Kidney (tissue), 14 donors: ENCODE measurements around the gene TLE3. TPM values are rescaled to one million over a fixed set of nuclear protein-coding genes. Genes with fewer than 3 reads are reported as not detected.

Experiments used
- DNase-seq, 5 donors: peaks; one replicate each; pipeline ENCODE4 v3.0.0-alpha.2; 2013 to 2020
- FAIRE-seq: peaks from 2 replicates; lab custom pipeline; 2012; peaks lifted over from hg19 to GRCh38; lab: Jason Lieb, UNC
- H3K27ac ChIP-seq, 2 donors: one replicate each; pipeline ENCODE4 v1.7.0; 2013; ENCODE audit warnings: low read depth in 2 of 2, low read length in 2 of 2, inconsistent platforms in 1 of 2
- H3K27me3 ChIP-seq: one replicate; pipeline ENCODE4 v1.7.1; 2013; ENCODE audit warnings: low read length, inconsistent platforms; ENCODE audit not compliant: control insufficient read depth, insufficient read depth
- H3K36me3 ChIP-seq, 3 donors: one replicate each; pipeline versions ENCODE4 v1.7.0 to v1.7.1; 2013; ENCODE audit warnings: low read length in 3 of 3, control low read depth in 1 of 3, inconsistent platforms in 1 of 3; ENCODE audit not compliant: insufficient read depth in 3 of 3, control insufficient read depth in 2 of 3
- H3K4me1 ChIP-seq, 3 donors: one replicate each; pipeline versions ENCODE4 v1.7.0 to v1.7.1; 2013; ENCODE audit warnings: low read length in 3 of 3, inconsistent platforms in 1 of 3, low read depth in 1 of 3; ENCODE audit not compliant: control insufficient read depth in 2 of 3, insufficient read depth in 2 of 3
- H3K4me3 ChIP-seq, 3 donors: one replicate each; pipeline versions ENCODE4 v1.7.0 to v1.8.1; 2013; ENCODE audit warnings: low read length in 3 of 3, control low read depth in 1 of 3, inconsistent platforms in 1 of 3
- H3K9ac ChIP-seq, 3 donors: one replicate each; pipeline versions ENCODE4 v1.7.0 to v1.7.1; 2013; ENCODE audit warnings: low read length in 3 of 3, control low read depth in 1 of 3, inconsistent platforms in 1 of 3
- H3K9me3 ChIP-seq, 3 donors: one replicate each; pipeline versions ENCODE4 v1.7.0 to v1.7.1; 2013; ENCODE audit warnings: low read length in 3 of 3, control low read depth in 1 of 3, inconsistent platforms in 1 of 3; ENCODE audit not compliant: control insufficient read depth in 2 of 3, insufficient read depth in 1 of 3
- intact Hi-C: fragments of 100-400 bp; cut with DNase I; formaldehyde crosslinking; loops from one replicate; pipeline ENCODE4 v1.11.1; 2022
- polyA plus RNA-seq: library from polyadenylated mRNA; stranded (reverse); fragments of 350-450 nt; fragmentation: Illumina TruSeq; extraction: RNeasy Lipid Tissue Mini Kit (QIAGEN cat#74804); gene quantifications from one replicate; pipeline ENCODE4 v1.2.3, GENCODE V29; 2014; ENCODE audit warnings: low read depth, low replicate concordance; ENCODE audit not compliant: insufficient read depth
- total RNA-seq: library from RNA; stranded (reverse); fragmentation: NEBNext Ultra II Directional; extraction: Animal tissue kit (Norgen Biotek cat#: 25700); gene quantifications from one replicate; pipeline ENCODE4 v1.2.1, GENCODE V29; 2021
- TF ChIP-seq, protein P1 (sequence below): IDR thresholded peaks from 3 replicates; pipeline ENCODE4 v1.5.1; 2012; ENCODE audit warnings: mild to moderate bottlenecking, moderate library complexity, borderline replicate concordance; ENCODE audit not compliant: insufficient read depth; ENCODE audit errors: extremely low read depth
- donor health status: control.
- donor health status: control.
- donor health status: control.
- donor health status: control.
- donor health status: control.
- donor health status: DM: yes; HTN: yes; CAD: no.
- donor health status: Normal renal cell carcinoma (clear cell type).

TLE3 gene
- total and polyA plus RNA-seq, 2 donors from 2014 or later: 10.3 to 71.7 TPM

DNA sequence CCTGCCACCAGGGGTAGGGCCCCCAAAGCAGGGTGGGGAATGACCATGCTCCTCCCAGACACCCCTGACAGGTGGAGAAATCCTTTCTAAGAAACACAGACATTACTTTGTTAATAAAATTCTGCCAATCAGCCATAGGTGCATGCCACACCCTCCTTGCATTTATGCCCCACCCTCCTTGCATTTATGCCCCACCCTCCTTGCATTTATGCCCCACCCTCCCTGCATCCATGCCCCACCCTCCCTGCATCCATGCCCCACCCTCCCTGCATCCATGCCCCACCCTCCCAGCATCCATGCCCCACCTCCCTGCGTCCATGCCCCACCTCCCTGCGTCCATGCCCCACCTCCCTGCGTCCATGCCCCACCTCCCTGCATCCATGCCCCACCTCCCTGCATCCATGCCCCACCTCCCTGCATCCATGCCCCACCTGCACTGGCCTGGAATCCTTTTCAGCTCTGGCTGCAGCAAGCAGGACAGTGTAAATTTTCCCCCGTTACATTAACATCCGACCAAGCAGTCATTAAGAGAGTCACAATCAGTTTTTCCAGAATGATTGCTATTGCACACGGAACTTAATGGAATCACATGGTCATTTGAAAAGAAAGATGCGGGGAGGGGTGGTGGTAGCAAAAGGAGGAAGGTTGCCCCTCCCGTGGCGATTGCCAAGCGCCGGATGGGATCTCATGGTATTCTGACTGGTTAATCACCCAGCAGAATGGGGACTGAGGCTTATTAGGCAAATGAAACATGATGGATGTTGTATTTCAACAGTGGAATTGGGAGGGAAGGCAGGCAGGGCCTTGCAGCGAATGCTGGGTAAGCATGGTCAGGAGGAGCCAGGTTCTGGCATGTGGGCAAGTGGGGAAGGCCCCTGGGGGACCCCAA, 91.2 kb downstream of the TLE3 start:
- Histone ChIP-seq H3K9ac (no peak overlapping the region), H3K27ac (no peak overlapping the region), H3K4me1 (no peaks in the 10 kb centered on the region), H3K9me3 (peaks cover 0 to 9% (median 0%) of the 10 kb centered on the region in 3 donors), H3K27me3 (no peaks in the 10 kb centered on the region), H3K4me3 (no peak overlapping the region), H3K36me3 (no peaks in the 10 kb centered on the region)
- FAIRE-seq (no peak), DNase-seq (no peak)
- TF ChIP-seq, protein P1, sequence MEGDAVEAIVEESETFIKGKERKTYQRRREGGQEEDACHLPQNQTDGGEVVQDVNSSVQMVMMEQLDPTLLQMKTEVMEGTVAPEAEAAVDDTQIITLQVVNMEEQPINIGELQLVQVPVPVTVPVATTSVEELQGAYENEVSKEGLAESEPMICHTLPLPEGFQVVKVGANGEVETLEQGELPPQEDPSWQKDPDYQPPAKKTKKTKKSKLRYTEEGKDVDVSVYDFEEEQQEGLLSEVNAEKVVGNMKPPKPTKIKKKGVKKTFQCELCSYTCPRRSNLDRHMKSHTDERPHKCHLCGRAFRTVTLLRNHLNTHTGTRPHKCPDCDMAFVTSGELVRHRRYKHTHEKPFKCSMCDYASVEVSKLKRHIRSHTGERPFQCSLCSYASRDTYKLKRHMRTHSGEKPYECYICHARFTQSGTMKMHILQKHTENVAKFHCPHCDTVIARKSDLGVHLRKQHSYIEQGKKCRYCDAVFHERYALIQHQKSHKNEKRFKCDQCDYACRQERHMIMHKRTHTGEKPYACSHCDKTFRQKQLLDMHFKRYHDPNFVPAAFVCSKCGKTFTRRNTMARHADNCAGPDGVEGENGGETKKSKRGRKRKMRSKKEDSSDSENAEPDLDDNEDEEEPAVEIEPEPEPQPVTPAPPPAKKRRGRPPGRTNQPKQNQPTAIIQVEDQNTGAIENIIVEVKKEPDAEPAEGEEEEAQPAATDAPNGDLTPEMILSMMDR: no peak
- intact Hi-C loops: no loop called here

DNA sequence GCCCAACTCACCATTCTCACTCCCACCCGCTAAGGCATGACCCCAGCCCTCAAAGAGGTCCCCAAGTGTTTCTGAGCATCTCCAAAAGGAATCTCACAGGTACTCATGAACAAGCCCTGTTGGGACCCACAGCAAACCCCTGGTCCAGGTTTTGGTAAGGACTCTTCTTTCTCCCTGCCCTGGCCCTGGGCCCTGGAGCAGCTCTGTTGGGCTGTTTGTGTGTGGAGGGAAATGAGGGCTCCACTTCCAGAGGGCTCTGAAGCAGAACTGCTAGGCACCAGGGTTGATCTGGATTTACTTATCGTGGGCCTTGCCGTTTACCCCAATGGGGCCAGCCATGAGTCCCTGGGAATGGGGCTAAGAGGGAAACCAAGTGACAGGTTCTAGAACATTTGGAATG, 92.9 kb downstream of the TLE3 start:
- intact Hi-C loops: no loop called here
- Histone ChIP-seq H3K9ac (no peak overlapping the region), H3K9me3 (peaks cover 0 to 9% (median 0%) of the 10 kb centered on the region in 3 donors), H3K27ac (no peak overlapping the region), H3K36me3 (no peaks in the 10 kb centered on the region), H3K4me1 (no peaks in the 10 kb centered on the region), H3K27me3 (no peaks in the 10 kb centered on the region), H3K4me3 (no peak overlapping the region)
- DNase-seq: no peak
- FAIRE-seq: no peak
- TF ChIP-seq, protein P1: no peak

DNA sequence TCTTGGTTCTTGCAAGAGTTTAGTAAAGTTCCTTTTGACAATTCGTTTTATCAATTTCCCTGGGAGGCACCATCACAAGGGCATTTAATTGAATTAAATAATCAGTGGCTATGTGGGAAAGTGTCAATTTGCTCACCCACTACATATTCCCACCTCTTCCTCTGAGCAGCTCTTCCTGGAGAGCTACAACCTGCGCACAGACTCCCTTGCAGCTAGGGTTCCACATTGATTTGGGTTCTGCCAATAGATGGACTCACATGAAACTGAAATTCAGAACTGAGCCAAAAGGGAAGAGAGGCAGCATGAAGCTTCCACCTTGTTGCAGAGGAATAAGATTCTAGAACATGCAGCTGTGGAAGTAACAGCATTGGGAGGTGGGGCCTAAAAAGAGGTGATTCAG, 94.8 kb downstream of the TLE3 start:
- Histone ChIP-seq H3K4me3 (no peak overlapping the region), H3K27me3 (no peaks in the 10 kb centered on the region), H3K27ac (no peak overlapping the region), H3K9ac (no peak overlapping the region), H3K9me3 (peaks cover 0 to 9% (median 0%) of the 10 kb centered on the region in 3 donors), H3K36me3 (no peaks in the 10 kb centered on the region), H3K4me1 (peaks cover 0 to 3% (median 0%) of the 10 kb centered on the region in 3 donors)
- DNase-seq (peak in 1 of 5 donors; percentile 1), FAIRE-seq (no peak)
- intact Hi-C loops: no loop called here
- TF ChIP-seq, protein P1: no peak
